Activated CD4-positive, CD25-positive, alpha-beta regulatory T cell (primary cell): ENCODE results near the gene CAPZB.
"Not testable (repeated sequence)": the region's sequence is repeated elsewhere in the genome, so short reads cannot be mapped to it uniquely, and the experiment has no call there.

ENCODE experiments used
- DNase-seq, 4 experiments: peaks; one replicate each; lab custom pipeline; 2025; lab: John Stamatoyannopoulos, UW

Gene CAPZB

DNA sequence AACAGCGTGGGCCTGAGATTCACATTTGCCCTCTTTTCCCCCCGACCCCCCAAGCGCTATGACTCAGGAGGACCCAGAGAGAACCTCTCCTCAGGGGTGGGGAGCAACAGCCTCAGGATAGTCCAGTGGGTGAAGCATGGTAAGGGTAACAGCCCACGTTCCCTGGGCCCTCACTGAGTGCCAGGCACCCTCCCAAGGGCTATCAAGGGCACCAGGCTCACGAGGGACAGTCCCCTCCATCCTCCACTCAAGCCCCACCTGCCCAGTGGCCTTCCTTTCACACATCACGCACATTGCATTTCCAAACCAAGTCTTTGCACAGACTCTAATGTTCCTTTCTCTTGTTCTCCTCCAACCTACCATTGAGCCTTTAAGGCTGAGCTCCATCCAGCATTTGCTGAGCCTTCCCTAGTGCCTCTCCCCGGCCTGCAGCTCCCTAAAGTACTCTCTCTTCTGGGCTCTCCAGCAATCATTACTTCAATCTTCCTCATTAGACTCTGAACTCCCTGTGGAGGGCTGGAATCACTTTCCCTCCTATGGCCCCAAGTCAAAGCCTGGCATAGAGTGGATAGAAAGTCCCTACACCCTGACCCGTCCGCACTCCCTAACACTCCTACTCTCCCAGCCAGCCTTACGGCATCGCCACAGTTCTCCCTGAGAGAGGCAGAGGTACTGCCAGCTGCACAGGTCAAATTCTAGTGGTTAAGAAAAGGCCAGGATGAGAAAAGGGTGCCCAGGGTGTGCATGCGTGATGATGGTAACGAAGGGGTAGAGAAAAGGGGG lies 174.4 kb downstream of the CAPZB start:
- no peak for DNase-seq

DNA sequence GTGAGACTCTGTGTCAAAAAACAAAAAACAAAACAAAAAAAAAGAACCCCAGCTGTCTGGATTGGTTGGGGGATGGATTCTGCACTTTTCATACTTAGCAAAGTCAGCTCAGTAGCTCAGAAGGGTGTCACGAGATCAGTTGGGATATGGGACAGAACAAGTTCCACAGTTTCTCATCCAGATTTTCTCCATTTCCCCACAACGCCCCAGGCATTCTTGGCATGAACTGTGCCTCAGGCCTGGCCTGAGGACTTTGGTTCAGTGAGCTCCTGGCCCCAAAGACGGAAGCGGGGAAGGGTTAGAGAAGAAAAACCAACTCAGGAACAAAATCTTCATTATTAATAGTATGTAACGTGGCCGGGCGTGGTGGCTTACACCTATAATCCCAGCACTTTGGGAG lies 175.3 kb downstream of the CAPZB start:
- no peak for DNase-seq

DNA sequence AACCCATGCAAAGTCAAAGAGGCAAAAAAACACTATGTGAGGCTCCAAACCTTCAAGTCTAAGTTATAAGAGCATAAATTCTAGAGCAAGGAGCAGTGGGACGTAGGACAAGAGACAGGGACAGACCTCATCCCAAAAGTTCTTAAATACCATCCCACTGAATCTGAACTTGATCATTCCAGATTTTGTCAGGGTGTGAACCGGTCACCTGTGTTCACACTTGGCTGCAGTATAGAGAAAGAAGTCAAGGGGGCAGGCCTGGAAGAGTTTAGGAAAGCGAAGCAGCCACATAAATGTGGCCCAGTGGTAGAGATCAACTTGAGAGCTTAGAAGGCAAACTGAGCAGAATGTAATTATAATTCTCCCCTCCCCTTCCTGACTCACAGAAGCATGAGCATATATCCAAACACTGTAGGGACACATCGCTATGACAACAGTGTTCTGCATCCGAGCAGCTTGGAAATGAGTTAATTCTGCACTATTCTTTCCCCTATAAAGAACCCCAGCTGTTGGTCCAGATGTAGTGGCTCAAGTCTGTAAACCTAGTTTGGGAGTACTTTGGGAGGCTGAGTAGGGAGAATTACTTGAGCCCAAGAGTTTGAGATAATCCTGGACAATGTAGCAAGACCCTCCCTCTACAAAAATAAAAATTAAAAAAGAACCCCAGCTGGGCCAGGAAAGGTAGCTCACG lies 176.1 kb downstream of the CAPZB start:
- DNase-seq, result no peak

DNA sequence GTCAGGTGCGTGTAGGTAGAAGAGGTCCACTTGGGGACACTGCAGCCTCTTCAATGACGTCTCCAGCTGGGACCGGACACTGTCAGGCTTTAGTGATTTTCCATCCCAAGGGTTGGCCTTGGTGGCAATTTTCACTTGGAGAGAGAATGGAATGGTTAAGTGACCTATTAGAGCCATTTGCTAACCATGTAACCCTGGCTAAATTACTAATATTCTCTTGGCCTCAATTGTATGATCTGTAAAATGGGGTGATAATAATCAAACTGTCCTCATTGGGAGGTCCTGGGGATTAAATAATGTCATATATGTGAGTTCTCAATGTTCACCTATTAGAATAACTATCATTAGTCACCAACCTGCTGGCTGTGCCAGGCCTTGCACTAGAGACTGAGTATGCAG lies 176.8 kb downstream of the CAPZB start:
- DNase-seq, result no peak

DNA sequence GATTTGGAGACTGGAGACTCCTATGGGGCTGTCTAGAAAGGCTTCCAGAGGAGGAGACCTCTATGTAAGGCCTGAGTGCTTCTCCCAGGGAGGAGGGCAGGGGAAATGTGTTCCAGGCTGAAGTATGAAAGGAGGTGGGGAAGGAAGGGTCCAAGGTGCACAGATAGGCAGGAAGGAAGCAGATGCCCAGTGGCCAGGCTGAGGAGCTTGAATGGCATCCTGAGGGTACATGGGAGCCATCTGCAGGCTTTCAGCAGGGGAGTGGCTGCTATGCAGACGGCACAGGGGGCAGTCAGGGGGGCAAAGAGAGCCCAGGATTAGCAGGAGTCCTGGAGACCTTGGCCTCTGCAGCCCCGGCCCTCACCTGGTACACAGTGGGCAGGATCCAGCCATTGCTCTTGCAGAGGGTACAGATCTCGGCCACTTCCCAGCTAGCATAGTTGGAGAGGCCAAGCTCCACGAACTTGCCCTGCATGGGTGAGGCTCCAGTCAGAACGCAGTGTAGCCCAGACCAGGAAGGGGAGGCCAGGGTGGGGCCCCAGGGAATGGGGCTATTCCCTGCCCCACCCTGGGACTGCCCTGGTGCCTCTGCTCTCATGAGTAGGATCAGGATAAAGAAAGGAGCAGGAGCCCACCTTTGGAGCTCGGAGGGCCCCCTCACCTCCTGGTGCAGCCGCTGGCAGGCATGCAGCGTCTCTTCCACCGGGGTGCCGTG lies 177.4 kb downstream of the CAPZB start:
- DNase-seq, result no peak

DNA sequence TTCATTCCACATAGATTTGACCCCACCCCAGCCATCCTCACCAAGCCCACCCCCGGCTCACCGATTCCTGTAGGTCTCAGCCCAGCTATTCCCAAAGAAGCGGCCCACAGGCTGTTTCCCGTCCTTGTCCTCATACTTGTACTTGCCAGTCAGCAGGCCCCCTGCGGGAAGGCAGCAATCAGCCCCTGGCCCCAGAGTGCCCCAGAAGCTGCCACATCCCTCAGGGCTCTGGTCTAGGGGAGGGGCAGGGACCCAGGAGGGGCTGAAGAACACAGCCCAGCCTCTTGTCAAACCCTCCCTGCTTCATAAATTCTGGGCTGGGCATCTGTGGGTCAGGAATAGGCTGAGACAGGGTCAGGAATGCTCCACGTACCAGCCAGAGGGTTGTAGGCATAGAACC lies 178.4 kb downstream of the CAPZB start:
- no peak for DNase-seq

DNA sequence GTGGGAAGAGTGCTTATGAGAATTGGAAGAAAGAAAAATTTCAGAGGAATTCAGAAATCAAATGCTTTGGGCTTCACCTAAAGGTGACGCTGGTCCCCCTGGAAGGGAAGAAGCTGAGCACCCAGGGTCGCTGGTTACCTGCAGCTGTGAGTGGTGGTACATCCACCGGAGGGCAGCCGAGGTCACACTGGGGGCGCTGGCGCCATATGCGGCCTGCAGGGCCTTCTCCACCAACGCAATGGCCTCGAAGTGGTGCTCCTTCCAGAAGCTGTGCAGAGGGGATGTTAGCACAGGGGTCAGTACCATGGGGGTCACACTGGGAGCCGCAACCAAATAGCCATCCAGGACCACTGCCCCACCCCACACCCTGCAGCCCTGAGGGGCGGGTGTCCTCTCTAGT lies 179.5 kb downstream of the CAPZB start:
- DNase-seq, result no peak

DNA sequence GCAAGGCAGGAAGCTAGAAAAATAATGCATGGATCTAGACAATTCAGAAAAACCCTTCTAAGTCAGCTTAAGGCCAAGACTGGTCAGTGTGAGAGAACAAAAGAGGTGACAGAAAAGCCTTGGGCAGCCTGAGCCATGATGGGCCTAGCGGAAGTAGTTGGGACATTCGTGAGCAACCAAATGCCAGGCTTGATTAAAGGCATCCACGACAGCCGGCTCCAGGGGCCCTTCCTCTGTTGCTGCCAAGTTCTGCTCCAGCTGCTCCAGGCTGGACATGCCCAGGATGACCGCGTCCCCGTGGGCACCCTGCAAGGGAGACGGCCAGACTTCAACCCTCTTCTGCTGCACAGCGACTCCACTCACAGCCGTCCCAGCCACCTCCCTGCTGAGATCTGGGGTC lies 181.3 kb downstream of the CAPZB start:
- DNase-seq, result not testable (repeated sequence)

DNA sequence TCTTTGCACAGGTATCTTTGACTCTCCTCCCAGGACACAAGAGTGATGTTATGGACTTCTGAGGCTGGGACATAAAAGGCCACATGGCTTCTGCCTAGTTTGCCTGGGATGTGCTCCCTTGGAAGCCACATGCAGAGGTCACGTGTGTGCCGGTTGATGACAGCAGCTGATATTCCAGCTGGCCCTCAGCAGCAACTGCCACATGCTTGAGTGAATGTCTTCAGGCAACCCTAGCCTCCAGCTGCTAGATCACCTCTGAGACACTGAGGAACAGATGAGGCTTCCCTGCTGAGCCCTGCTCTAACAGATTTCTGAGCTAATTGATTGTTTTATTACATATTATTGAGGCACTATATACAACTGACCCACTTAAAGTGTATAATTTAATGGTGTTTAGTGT lies 185.1 kb downstream of the CAPZB start:
- DNase-seq, result no peak

DNA sequence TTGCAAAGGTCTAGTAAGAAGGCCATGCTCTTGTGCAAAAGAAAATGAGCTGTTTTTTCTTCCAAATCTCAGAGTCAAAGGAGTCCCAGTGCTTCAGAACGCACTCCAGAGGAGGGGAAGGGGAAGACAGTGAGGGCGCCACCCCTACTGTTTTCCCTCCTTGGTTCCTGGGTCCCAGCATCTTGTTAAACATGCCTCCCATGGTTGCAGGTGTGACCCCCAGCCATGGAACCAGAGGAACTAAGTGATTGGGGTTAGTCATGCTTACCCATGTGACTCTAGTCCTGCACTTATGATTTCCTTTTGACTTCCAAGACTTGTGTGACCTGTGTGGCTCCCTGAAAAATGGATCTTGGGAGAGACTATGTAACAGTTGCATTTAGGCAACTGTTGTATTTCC lies 190.7 kb downstream of the CAPZB start:
- no peak for DNase-seq

DNA sequence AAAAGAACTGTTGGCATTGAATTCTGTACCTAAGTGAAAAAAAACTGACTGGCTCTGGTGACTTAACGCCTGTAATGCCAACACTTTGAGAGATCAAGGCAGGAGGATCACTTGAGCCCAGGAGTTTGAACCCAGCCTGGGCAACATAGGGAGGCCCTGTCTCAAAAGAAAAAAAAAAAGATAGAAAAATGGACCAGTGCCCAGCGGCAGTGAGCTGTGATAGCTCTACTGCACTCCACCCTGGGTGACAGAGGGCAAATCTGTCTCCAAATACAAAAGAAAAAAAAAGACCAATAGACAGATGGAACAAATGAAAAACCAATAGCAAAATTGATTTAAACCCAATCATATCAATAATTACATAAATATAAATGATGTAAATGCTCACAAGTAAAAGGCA lies 196.1 kb downstream of the CAPZB start:
- no peak for DNase-seq
